Fibroblast of lung (primary cell): ENCODE results near the gene SLC2A4RG. TPM values are rescaled to one million over a fixed set of nuclear protein-coding genes. Genes with fewer than 3 reads are reported as not detected.

Experiments used
- DNase-seq, 2 donors: peaks; one replicate each; pipeline versions ENCODE4 v3.0.0 to v3.0.0-alpha.2; 2010; ENCODE audit warnings: low read depth in 2 of 2
- H2AFZ ChIP-seq: 2 replicates; pipeline ENCODE4 v1.5.1; 2012; ENCODE audit warnings: low read length, control low read depth, inconsistent platforms
- H3K27ac ChIP-seq: 2 replicates; pipeline ENCODE4 v1.5.1; 2011; ENCODE audit warnings: low read length, control low read depth; ENCODE audit not compliant: insufficient read depth
- H3K27me3 ChIP-seq: 2 replicates; pipeline ENCODE4 v1.5.1; 2011; ENCODE audit warnings: mild to moderate bottlenecking, low read length; ENCODE audit not compliant: control insufficient read depth, insufficient read depth
- H3K36me3 ChIP-seq: 2 replicates; pipeline ENCODE4 v1.5.1; 2011; ENCODE audit warnings: low read length; ENCODE audit not compliant: control insufficient read depth, insufficient read depth
- H3K4me1 ChIP-seq: 2 replicates; pipeline ENCODE4 v1.5.1; 2011; ENCODE audit warnings: low read length; ENCODE audit not compliant: control insufficient read depth, insufficient read depth; ENCODE audit errors: extremely low read depth
- H3K4me2 ChIP-seq: 2 replicates; pipeline ENCODE4 v1.5.1; 2011; ENCODE audit warnings: low read length, control low read depth; ENCODE audit not compliant: insufficient read depth; ENCODE audit errors: extremely low read depth
- H3K4me3 ChIP-seq, 4 experiments: fragments of 200-600 bp in 1 of 4; sonication (generic) in 1 of 4; replicated peaks in 1 of 4; 2 replicates each; pipeline ENCODE4 v1.5.1; 2011 to 2016; ENCODE audit warnings: low read length in 4 of 4, low read depth in 3 of 4, mild to moderate bottlenecking in 3 of 4, control low read depth in 2 of 4, inconsistent platforms in 1 of 4, mixed read lengths in 1 of 4; ENCODE audit not compliant: insufficient read depth in 1 of 4; ENCODE audit errors: control extremely low read depth in 1 of 4
- H3K79me2 ChIP-seq: 2 replicates; pipeline ENCODE4 v1.5.1; 2012; ENCODE audit warnings: mild to moderate bottlenecking, low read length, inconsistent platforms; ENCODE audit not compliant: control insufficient read depth, insufficient read depth
- H3K9ac ChIP-seq: 2 replicates; pipeline ENCODE4 v1.5.1; 2011; ENCODE audit warnings: mild to moderate bottlenecking, low read length, control low read depth; ENCODE audit not compliant: insufficient read depth
- H3K9me3 ChIP-seq: 2 replicates; pipeline ENCODE4 v1.5.1; 2012; ENCODE audit warnings: low read depth, low read length; ENCODE audit not compliant: control insufficient read depth, insufficient read depth
- H4K20me1 ChIP-seq: 2 replicates; pipeline ENCODE4 v1.5.1; 2011; ENCODE audit warnings: low read length; ENCODE audit not compliant: control insufficient read depth, insufficient read depth; ENCODE audit errors: extremely low read depth
- EZH2 ChIP-seq: IDR thresholded peaks from 2 replicates; pipeline ENCODE4 v1.5.1; 2012; ENCODE audit warnings: low read length, control low read depth, mild to moderate bottlenecking; ENCODE audit errors: missing control alignments
- polyA plus RNA-seq, 2 donors: library from polyadenylated mRNA; depleted of rRNA in 1 of 2; stranded (reverse) in 1 of 2; unstranded in 1 of 2; fragments of >200 nt; gene quantifications; 2 replicates each; pipeline ENCODE4 v1.2.1, GENCODE V29; 2011 to 2012; ENCODE audit warnings: missing spikeins in 1 of 2
- total RNA-seq: library from RNA; depleted of rRNA; stranded (reverse); fragments of >200 nt; gene quantifications from 2 replicates; pipeline ENCODE4 v1.2.1, GENCODE V29; 2014
- TF ChIP-seq, protein P1 (sequence below), 2 donors: IDR thresholded peaks in 1 of 2; conservative IDR thresholded peaks in 1 of 2; 1 replicate in 1 of 2; 2 replicates in 1 of 2; pipeline ENCODE4 v1.5.1; 2011 to 2012; ENCODE audit warnings: low read length in 2 of 2, control low read depth in 1 of 2, inconsistent platforms in 1 of 2, low read depth in 1 of 2, mild to moderate bottlenecking in 1 of 2

The SLC2A4RG gene
- total and polyA plus RNA-seq, 2 donors (not counting 1 experiment from before 2014, with no cell fraction given), result 17.5 to 30.6 TPM

- H3K4me3 ChIP-seq, result no peak overlapping the region
- no peak overlapping the region for H2AFZ ChIP-seq
- no peaks in the 10 kb centered on the region for H4K20me1 ChIP-seq
- no peak overlapping the region for H3K27ac ChIP-seq
- peaks cover 4% of the 10 kb centered on the region for H3K4me1 ChIP-seq
- TF ChIP-seq, protein P1, sequence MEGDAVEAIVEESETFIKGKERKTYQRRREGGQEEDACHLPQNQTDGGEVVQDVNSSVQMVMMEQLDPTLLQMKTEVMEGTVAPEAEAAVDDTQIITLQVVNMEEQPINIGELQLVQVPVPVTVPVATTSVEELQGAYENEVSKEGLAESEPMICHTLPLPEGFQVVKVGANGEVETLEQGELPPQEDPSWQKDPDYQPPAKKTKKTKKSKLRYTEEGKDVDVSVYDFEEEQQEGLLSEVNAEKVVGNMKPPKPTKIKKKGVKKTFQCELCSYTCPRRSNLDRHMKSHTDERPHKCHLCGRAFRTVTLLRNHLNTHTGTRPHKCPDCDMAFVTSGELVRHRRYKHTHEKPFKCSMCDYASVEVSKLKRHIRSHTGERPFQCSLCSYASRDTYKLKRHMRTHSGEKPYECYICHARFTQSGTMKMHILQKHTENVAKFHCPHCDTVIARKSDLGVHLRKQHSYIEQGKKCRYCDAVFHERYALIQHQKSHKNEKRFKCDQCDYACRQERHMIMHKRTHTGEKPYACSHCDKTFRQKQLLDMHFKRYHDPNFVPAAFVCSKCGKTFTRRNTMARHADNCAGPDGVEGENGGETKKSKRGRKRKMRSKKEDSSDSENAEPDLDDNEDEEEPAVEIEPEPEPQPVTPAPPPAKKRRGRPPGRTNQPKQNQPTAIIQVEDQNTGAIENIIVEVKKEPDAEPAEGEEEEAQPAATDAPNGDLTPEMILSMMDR (conservative IDR thresholded peaks at IDR 0.05 in 1 of 2, IDR thresholded peaks at IDR 0.05 in 1 of 2; ENCODE audit: low read depth in 1 of 2, low read length in 2 of 2), result no peak
- TF ChIP-seq EZH2, result no peak
- DNase-seq, result no peak
- no peaks in the 10 kb centered on the region for H3K9me3 ChIP-seq
- H3K36me3 ChIP-seq, result no peaks in the 10 kb centered on the region
- no peak overlapping the region for H3K4me2 ChIP-seq
- H3K9ac ChIP-seq, result no peak overlapping the region
- no peaks in the 10 kb centered on the region for H3K79me2 ChIP-seq
- no peaks in the 10 kb centered on the region for H3K27me3 ChIP-seq
Measured at GRCh38 chr20:63772781-63773518, 33.4 kb downstream of the SLC2A4RG start.

DNA sequence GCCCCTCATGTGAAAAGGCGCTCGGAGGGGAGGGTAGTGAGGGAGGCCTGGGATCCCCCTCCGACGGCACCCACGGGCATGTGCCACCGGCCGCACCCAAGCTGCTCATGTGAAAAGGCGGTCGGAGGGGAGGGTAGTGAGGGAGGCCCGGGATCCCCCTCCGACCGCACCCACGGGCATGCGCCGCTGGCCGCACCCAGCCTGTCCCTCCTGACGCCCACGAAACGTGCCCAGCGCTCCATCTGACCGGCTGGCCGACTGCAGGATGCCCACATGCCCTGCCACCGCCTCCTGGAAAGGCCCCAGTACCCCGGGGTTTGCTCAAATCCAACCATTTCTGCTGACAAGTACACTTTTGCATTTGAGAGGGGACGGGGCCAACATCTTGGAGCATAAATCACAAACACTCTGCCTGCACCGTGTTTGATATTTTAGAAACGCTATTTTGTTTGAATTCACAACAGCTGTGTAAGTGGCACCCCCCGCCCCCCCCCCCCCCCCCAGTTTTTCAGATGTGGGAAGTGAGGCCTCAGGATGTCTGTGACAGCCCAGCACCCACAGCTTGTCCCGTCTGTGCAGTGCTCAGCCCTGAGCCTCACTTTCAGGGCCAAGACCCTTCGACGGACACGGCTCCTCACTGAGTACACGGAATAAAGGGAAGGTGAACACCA is 34.1 kb downstream of the SLC2A4RG start:
- H3K9me3 ChIP-seq, result no peaks in the 10 kb centered on the region
- no peak overlapping the region for H3K4me3 ChIP-seq
- no peaks in the 10 kb centered on the region for H3K27me3 ChIP-seq
- H2AFZ ChIP-seq, result no peak overlapping the region
- DNase-seq, result no peak
- H3K9ac ChIP-seq, result no peak overlapping the region
- H3K27ac ChIP-seq, result no peak overlapping the region
- no peaks in the 10 kb centered on the region for H4K20me1 ChIP-seq
- H3K79me2 ChIP-seq, result no peaks in the 10 kb centered on the region
- TF ChIP-seq, protein P1 (conservative IDR thresholded peaks at IDR 0.05 in 1 of 2, IDR thresholded peaks at IDR 0.05 in 1 of 2; ENCODE audit: low read depth in 1 of 2, low read length in 2 of 2), result no peak
- TF ChIP-seq EZH2, result no peak
- H3K4me1 ChIP-seq, result peaks cover 4% of the 10 kb centered on the region
- peak overlapping the region; percentile 15 for H3K4me2 ChIP-seq
- H3K36me3 ChIP-seq, result no peaks in the 10 kb centered on the region

GRCh38 chr20:63774306-63774705 is 34.7 kb downstream of the SLC2A4RG start:
- Histone ChIP-seq H3K27ac (no peak overlapping the region), H3K4me3 (no peak overlapping the region), H3K9ac (no peak overlapping the region), H3K4me2 (peak overlapping the region; percentile 15), H4K20me1 (no peaks in the 10 kb centered on the region), H2AFZ (no peak overlapping the region), H3K9me3 (no peaks in the 10 kb centered on the region), H3K27me3 (no peaks in the 10 kb centered on the region), H3K36me3 (no peaks in the 10 kb centered on the region), H3K4me1 (peaks cover 4% of the 10 kb centered on the region), H3K79me2 (no peaks in the 10 kb centered on the region)
- peak in 1 of 2 donors; percentile 18 for DNase-seq
- TF ChIP-seq EZH2, result no peak
